ENCODE data around the gene EPB41. TPM values are rescaled to one million over a fixed set of nuclear protein-coding genes. Genes with fewer than 3 reads are reported as not detected.

The EPB41 gene
- total RNA-seq, 1 experiment from 2014 or later: 20.2 TPM

- DNase-seq (ENCODE audit: low read depth, low spot score) (no peak), ATAC-seq (no peak)
- no peaks in the 10 kb centered on the region for H3K36me3 ChIP-seq (ENCODE audit: control insufficient read depth, insufficient read depth, low read length)
- ChIA-PET POLR2A (interaction anchor here (0.6 to 0.7 kb wide), 2 partner anchors 13 to 534 kb away, joined by 3 read pairs; no protein-coding TSS in a partner anchor), CTCF (no interaction called here)
- no peaks in the 10 kb centered on the region for H3K9me3 ChIP-seq (ENCODE audit: control insufficient read depth, insufficient read depth, low read depth, low read length)
- H3K4me1 ChIP-seq (ENCODE audit: control insufficient read depth, insufficient read depth, low read length): no peaks in the 10 kb centered on the region
- no peak overlapping the region for H3K4me3 ChIP-seq (ENCODE audit: low read depth in 2 of 2, low read length in 2 of 2)
- H3K27ac ChIP-seq (ENCODE audit: low read length): no peak overlapping the region
- intact Hi-C loops (cut with micrococcal nuclease; ENCODE audit: unreplicated experiment): no loop called here
- BruUV-seq (replicated peaks): no TSS peak
- in situ Hi-C loops (cut with HindIII; ENCODE audit: low pct_unique_long_range_greater_than_20kb, low sequenced_read_pairs): no loop called here
- H3K27me3 ChIP-seq (ENCODE audit: control insufficient read depth, insufficient read depth, low read length): no peaks in the 10 kb centered on the region
- TF ChIP-seq SIN3A (IDR thresholded peaks at IDR 0.05; ENCODE audit: borderline replicate concordance, insufficient read depth, low read depth, low read length) (no peak), TCF7L2 (IDR thresholded peaks at IDR 0.05; ENCODE audit: low read depth, low read length) (no peak), CTCF (IDR thresholded peaks at IDR 0.05) (no peak)
These were observed 180.1 kb downstream of the EPB41 start for GRCh38 chr1:29094433-29094832.

- CTCF ChIA-PET: interaction anchor here (0.6 kb wide), 1 partner anchor 13 kb away, joined by 14 read pairs; no protein-coding TSS in a partner anchor
- no peak overlapping the region for H3K27ac ChIP-seq (ENCODE audit: low read length)
These were observed 180.6 kb downstream of the EPB41 start for GRCh38 chr1:29094954-29095353.

More at GRCh38 chr1:29094954-29095353, 180.6 kb downstream of the EPB41 start:
- Histone ChIP-seq H3K9me3 (ENCODE audit: control insufficient read depth, insufficient read depth, low read depth, low read length) (no peaks in the 10 kb centered on the region), H3K36me3 (ENCODE audit: control insufficient read depth, insufficient read depth, low read length) (no peaks in the 10 kb centered on the region), H3K27me3 (ENCODE audit: control insufficient read depth, insufficient read depth, low read length) (no peaks in the 10 kb centered on the region), H3K4me1 (ENCODE audit: control insufficient read depth, insufficient read depth, low read length) (no peaks in the 10 kb centered on the region), H3K4me3 (ENCODE audit: low read depth in 2 of 2, low read length in 2 of 2) (no peak overlapping the region)
- no peak for DNase-seq (ENCODE audit: low read depth, low spot score)
- POLR2A ChIA-PET: no interaction called here
- intact Hi-C loops (cut with micrococcal nuclease; ENCODE audit: unreplicated experiment): no loop called here
- BruUV-seq (replicated peaks): no TSS peak
- no peak for ATAC-seq
- in situ Hi-C loops (cut with HindIII; ENCODE audit: low pct_unique_long_range_greater_than_20kb, low sequenced_read_pairs): no loop called here
- TF ChIP-seq, protein P1, sequence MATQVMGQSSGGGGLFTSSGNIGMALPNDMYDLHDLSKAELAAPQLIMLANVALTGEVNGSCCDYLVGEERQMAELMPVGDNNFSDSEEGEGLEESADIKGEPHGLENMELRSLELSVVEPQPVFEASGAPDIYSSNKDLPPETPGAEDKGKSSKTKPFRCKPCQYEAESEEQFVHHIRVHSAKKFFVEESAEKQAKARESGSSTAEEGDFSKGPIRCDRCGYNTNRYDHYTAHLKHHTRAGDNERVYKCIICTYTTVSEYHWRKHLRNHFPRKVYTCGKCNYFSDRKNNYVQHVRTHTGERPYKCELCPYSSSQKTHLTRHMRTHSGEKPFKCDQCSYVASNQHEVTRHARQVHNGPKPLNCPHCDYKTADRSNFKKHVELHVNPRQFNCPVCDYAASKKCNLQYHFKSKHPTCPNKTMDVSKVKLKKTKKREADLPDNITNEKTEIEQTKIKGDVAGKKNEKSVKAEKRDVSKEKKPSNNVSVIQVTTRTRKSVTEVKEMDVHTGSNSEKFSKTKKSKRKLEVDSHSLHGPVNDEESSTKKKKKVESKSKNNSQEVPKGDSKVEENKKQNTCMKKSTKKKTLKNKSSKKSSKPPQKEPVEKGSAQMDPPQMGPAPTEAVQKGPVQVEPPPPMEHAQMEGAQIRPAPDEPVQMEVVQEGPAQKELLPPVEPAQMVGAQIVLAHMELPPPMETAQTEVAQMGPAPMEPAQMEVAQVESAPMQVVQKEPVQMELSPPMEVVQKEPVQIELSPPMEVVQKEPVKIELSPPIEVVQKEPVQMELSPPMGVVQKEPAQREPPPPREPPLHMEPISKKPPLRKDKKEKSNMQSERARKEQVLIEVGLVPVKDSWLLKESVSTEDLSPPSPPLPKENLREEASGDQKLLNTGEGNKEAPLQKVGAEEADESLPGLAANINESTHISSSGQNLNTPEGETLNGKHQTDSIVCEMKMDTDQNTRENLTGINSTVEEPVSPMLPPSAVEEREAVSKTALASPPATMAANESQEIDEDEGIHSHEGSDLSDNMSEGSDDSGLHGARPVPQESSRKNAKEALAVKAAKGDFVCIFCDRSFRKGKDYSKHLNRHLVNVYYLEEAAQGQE (IDR thresholded peaks at IDR 0.05; ENCODE audit: insufficient read depth in 1 of 2, low read depth in 2 of 2, low read length in 1 of 2): no peak
- TF ChIP-seq CTCF (IDR thresholded peaks at IDR 0.05): no peak
- TF ChIP-seq SIN3A (IDR thresholded peaks at IDR 0.05; ENCODE audit: borderline replicate concordance, insufficient read depth, low read depth, low read length): no peak
- TF ChIP-seq POLR2AphosphoS5 (IDR thresholded peaks at IDR 0.05; ENCODE audit: low read depth, low read length): no peak
- no peak for TF ChIP-seq TCF7L2 (IDR thresholded peaks at IDR 0.05; ENCODE audit: low read depth, low read length)
